NCI-H1930 (cell line): ENCODE data around the gene TMA7.
"Not testable (repeated sequence)": the region's sequence is repeated elsewhere in the genome, so short reads cannot be mapped to it uniquely, and the experiment has no call there.

Experiments
- DNase-seq, 2 experiments: peaks; one replicate each; lab custom pipeline; 2025; lab: John Stamatoyannopoulos, UW

The TMA7 gene

DNA sequence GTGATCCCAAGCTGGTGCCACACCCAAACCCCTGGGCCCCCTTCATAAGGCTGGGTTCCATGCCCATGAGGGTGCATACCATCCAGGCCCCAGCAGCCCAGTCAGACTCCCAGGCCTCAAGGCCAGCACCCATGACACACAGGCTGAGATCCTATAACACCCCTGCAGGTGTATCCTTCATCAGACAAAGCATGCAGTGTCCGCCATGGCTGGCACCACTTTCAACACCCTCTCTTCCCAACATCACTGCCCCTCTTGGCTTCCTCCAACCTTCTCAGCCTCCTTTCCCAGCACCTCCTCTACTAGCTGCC, 3.6 kb upstream of the TMA7 start:
- DNase-seq = no peak

DNA sequence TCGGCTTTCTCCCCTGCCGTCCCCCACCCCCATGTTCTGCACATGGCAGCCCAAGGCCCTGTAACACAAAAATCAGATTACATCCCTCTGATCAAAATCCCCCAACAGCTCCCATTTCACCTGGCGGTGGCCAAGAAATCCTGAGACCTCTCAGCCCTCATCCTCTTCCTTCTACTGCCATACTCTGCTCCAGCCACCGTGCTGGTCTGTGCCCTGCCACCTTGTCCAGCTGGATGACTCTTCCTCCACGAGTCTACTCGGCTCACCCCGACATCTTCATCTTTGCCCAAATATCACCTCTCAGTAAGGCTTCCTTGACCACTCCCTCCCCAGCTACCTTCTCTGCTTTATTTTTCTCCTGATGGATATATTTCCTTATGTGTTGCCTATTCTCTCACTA, 3.2 kb upstream of the TMA7 start:
- DNase-seq = no peak

DNA sequence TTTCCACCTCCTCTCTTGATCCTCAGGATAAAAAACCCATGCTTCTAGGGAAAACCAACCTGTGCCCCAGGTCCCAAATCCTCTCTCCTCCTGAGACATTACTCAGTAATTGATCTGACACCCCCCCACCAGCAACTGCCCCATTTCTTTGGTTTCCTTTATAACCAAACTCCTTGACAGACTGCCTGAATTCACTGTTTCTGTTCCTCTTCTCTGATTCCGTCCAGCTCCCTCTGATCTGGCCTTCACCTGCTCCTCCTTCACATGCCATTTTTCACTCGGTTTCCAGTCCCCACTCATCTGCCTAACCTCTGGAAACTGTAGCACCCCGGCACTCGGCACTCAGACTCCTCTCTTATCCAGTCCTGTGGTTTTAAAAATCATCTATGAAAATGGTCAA, 2.2 kb upstream of the TMA7 start:
- no peak for DNase-seq

GRCh38 chr3:48440590-48440958, 517 bp downstream of the TMA7 start:
- no peak for DNase-seq

DNA sequence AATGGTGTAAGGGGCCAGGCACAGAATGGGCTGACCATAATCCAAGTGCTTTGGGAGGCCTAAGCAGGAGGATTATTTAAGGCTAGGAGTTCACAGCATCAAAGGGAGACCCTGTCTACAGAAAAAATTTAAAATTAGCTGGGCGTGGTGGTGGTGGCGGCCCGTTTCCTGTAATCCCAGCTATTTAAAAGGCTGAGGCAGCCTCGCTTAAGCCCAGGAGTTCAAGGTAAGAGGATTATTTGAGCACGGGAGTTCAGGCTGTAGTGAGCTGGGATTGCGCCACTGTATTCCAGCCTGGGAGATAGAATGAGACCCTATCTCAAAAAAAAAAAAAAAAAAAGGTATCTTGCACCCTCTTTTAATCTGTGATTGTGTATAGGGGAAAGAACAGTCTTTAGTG, 1.9 kb downstream of the TMA7 start:
- DNase-seq = no peak

DNA sequence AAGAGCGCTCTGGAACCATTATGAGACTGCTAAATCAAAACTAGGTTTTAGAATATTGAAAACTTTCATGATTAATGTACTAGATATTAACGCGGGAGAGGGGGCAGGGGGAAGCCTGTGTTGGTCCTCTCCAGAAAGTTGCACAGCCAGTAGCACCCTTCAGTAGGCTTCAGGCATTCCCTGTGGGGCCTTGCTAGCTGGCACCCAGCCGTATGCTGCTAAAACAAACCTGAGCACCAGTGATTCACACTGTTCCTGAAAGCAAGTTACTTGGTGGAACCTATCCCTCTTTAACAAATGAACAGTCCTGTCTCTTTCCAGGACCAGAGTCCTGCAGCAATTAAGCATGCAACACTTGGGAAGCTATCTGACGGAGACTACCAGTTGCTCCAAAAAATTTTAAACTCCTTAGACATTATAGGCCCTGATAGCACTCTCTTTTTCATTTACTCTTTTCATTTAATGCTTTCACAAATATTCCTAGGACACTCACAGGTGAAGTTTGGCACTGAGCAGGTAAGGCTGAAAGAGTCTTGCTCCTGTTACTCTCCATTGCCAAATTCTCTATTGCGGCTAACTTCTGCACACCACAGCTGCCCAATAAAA, 5.3 kb downstream of the TMA7 start:
- no peak for DNase-seq

DNA sequence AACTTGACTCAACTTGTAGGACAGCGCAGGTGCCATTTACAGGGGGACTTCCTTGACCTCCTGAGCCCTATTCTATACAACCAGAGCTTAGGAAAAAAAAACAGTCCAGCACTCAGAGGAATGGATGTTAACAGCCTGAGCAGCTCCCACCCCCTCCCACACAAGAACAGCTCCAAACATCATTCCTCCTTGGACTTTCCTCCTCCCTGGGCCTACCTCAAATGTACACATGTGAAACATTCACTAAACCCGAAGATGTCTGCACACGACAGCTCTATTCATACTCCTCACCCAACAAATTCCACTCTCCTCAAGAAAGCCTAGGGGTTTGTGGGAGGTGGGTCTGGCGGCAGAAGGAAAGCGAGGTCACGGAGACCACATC, 6.0 kb downstream of the TMA7 start:
- no peak for DNase-seq

- DNase-seq = peak; percentile 60 to 75
Observed at GRCh38 chr3:48446425-48447193, 6.6 kb downstream of the TMA7 start, which contains the start of gene ATRIP. Gene ATRIP (plus strand): TSS chr3:48446737. CDS start chr3:48446846, 109 bp downstream.

GRCh38 chr3:48451270-48451669, 11.2 kb downstream of the TMA7 start:
- no peak for DNase-seq

- DNase-seq = no peak
Observed at GRCh38 chr3:48456456-48456855, 16.4 kb downstream of the TMA7 start.

DNA sequence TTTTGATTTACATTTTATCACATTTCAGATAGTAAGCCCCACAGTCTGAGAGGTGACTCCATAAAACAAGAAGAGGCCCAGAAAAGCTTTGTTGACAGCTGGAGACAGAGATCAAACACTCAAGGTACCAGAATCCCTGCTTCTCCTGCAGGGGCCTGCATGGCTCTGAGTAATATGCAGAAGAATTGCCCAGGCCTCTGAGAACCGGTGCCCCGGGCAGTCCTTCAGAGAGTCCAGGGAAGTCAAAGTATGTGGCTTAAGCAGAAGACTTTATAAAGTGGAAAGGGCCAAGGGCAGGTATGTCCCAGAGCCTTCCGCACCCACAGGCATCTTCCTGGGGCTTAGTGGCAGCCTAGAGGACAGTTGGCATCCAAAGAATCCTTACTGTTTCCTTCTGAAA, 19.3 kb downstream of the TMA7 start:
- DNase-seq = no peak

DNA sequence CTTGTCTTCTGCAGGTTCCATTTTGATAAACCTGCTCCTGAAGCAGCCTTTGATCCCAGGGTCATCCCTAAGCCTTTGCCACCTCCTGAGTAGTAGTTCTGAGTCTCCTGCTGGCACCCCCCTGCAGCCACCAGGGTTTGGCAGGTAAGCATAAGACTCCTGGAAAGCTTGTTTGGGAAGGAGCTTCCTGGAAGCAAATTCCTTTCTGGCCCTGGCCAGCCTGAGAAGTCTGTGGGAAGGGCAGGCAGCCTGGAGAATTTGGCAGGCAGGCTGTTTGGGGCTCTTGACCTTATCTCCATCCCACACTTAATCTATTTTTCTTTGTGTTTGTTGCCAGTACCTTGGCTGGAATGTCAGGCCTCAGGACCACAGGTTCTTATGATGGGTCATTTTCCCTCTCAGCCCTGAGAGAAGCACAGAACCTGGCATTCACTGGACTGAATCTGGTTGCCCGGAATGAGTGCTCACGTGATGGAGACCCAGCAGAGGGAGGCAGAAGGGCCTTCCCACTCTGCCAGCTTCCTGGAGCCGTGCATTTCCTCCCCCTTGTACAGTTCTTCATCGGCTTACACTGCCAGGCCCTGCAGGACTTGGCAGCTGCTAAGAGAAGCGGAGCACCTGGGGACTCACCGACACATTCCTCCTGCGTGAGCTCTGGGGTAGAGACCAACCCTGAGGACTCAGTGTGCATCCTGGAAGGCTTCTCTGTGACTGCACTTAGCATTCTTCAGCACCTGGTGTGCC, 19.9 kb downstream of the TMA7 start:
- DNase-seq = no peak

DNA sequence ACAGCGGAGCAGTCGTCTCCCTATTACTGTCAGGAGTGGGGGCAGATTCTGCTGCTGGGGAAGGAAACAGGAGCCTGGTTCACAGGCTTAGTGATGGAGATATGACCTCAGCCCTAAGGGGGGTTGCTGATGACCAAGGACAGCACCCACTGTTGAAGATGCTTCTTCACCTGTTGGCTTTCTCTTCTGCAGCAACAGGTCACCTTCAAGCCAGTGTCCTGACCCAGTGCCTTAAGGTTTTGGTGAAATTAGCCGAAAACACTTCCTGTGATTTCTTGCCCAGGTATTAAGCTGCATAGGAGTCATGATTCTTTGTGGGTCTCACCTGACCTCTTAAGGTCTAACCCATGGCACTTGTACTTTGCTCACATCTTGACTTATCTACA, 20.5 kb downstream of the TMA7 start:
- no peak for DNase-seq

GRCh38 chr3:48461767-48462166, 21.7 kb downstream of the TMA7 start:
- DNase-seq = not testable (repeated sequence)

GRCh38 chr3:48463703-48464102, 23.6 kb downstream of the TMA7 start:
- DNase-seq = no peak

DNA sequence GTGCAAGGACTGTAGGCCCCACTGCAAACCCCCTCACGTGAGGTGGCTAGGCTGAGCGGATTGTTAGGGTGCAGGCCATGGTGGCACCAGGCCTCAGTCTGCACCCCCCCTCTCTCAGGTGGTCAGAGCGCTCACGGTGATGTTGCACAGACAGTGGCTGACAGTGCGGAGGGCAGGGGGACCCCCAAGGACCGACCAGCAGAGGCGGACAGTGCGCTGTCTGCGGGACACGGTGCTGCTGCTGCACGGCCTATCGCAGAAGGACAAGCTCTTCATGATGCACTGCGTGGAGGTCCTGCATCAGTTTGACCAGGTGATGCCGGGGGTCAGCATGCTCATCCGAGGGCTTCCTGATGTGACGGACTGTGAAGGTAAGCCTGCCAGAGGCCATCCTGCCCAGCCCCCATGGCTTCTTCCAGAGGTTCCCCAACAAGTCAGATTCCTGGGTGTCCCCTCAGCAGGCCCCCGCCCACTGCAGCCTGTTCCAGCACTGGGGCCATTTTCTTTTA, 24.7 kb downstream of the TMA7 start:
- DNase-seq = no peak

- no peak for DNase-seq
Observed at GRCh38 chr3:48465237-48465530, 25.1 kb downstream of the TMA7 start.

- DNase-seq = no peak
Observed at GRCh38 chr3:48465531-48466378, 25.7 kb downstream of the TMA7 start.

DNA sequence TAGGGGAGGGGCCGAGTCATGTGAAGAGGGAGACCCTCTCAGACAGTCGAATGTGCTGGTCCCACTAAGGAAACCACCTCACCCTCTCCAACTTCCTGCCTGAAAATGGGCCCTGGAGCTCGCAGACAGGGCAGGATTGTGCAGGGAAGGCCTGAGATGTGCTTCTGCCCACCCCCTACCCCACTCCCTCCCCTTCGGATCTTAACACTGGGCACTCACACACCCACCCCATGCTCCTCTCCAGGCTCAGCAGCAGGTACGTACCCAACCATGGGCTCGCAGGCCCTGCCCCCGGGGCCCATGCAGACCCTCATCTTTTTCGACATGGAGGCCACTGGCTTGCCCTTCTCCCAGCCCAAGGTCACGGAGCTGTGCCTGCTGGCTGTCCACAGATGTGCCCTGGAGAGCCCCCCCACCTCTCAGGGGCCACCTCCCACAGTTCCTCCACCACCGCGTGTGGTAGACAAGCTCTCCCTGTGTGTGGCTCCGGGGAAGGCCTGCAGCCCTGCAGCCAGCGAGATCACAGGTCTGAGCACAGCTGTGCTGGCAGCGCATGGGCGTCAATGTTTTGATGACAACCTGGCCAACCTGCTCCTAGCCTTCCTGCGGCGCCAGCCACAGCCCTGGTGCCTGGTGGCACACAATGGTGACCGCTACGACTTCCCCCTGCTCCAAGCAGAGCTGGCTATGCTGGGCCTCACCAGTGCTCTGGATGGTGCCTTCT, 26.5 kb downstream of the TMA7 start:
- DNase-seq = no peak

- DNase-seq = no peak
Observed at GRCh38 chr3:48467110-48467454, 27.0 kb downstream of the TMA7 start.

- no peak for DNase-seq
Observed at GRCh38 chr3:48467473-48468267, 27.6 kb downstream of the TMA7 start.
